Measurements from ENCODE around the gene SMYD3. TPM values are rescaled to one million over a fixed set of nuclear protein-coding genes. Genes with fewer than 3 reads are reported as not detected.
A peak's percentile ranks its signal among the peaks of the same experiment; 100 is the strongest.

The SMYD3 gene
- total and polyA plus RNA-seq, 9 of the 15 experiments (the other 6 are each of a cell fraction or from before 2014, with no cell fraction given) = 128 to 440 (median 197) TPM

DNA sequence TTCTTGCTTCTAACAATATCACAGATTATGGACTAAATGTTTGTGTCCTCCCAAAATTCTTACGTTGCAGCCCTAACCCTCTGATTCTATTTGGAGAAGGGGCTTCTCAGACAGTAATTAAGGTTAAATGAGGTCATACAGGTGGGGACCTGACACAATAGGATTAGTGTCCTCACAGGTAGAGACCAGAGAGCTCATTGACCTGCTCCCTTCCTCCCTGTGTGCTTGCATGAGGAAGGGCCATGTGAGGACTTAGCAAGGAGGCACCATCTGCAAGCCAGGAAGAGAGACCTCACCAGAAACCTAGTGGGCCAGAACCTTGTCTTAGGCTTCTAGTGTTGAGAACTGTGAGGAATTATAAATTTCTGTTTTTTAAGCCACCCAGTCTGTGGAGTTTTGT lies 322.6 kb downstream of the SMYD3 start (continued):
- TF ChIP-seq JUND (IDR thresholded peaks at IDR 0.05; ENCODE audit: borderline replicate concordance, low read depth, low read length) (no peak), JUND (tag; IDR thresholded peaks at IDR 0.05; ENCODE audit: borderline replicate concordance, low read depth, low read length) (0 out of 3 replicates have a peak, but pooled peaks have one; percentile 13), NFIC (IDR thresholded peaks at IDR 0.05) (no peak), RBM39 (optimal IDR thresholded peaks at IDR 0.05; ENCODE audit: low read depth, low read length) (no peak), ZNF699 (CRISPR knock-in tag; IDR thresholded peaks at IDR 0.05; ENCODE audit: insufficient replicate concordance) (no peak), MAFK (IDR thresholded peaks at IDR 0.05; ENCODE audit: low read length) (no peak), WHSC1 (IDR thresholded peaks at IDR 0.05; ENCODE audit: low read length) (peak; percentile 72), MCM7 (IDR thresholded peaks at IDR 0.05) (no peak), POLR3G (IDR thresholded peaks at IDR 0.05; ENCODE audit: extremely low read depth, insufficient read length, insufficient replicate concordance) (no peak), MEIS2 (IDR thresholded peaks at IDR 0.05; ENCODE audit: partially characterized antibody) (no peak), SNAPC5 (CRISPR knock-in tag; IDR thresholded peaks at IDR 0.05) (no peak), ASH1L (IDR thresholded peaks at IDR 0.05; ENCODE audit: borderline replicate concordance, low read depth, partially characterized antibody) (no peak)
- TF ChIP-seq, protein P1, sequence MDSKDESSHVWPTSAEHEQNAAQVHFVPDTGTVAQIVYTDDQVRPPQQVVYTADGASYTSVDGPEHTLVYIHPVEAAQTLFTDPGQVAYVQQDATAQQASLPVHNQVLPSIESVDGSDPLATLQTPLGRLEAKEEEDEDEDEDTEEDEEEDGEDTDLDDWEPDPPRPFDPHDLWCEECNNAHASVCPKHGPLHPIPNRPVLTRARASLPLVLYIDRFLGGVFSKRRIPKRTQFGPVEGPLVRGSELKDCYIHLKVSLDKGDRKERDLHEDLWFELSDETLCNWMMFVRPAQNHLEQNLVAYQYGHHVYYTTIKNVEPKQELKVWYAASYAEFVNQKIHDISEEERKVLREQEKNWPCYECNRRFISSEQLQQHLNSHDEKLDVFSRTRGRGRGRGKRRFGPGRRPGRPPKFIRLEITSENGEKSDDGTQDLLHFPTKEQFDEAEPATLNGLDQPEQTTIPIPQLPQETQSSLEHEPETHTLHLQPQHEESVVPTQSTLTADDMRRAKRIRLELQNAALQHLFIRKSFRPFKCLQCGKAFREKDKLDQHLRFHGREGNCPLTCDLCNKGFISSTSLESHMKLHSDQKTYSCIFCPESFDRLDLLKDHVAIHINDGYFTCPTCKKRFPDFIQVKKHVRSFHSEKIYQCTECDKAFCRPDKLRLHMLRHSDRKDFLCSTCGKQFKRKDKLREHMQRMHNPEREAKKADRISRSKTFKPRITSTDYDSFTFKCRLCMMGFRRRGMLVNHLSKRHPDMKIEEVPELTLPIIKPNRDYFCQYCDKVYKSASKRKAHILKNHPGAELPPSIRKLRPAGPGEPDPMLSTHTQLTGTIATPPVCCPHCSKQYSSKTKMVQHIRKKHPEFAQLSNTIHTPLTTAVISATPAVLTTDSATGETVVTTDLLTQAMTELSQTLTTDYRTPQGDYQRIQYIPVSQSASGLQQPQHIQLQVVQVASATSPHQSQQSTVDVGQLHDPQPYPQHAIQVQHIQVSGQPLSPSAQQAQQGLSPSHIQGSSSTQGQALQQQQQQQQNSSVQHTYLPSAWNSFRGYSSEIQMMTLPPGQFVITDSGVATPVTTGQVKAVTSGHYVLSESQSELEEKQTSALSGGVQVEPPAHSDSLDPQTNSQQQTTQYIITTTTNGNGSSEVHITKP (IDR thresholded peaks at IDR 0.05; ENCODE audit: partially characterized antibody) = peak; percentile 28
- TF ChIP-seq, protein P2, sequence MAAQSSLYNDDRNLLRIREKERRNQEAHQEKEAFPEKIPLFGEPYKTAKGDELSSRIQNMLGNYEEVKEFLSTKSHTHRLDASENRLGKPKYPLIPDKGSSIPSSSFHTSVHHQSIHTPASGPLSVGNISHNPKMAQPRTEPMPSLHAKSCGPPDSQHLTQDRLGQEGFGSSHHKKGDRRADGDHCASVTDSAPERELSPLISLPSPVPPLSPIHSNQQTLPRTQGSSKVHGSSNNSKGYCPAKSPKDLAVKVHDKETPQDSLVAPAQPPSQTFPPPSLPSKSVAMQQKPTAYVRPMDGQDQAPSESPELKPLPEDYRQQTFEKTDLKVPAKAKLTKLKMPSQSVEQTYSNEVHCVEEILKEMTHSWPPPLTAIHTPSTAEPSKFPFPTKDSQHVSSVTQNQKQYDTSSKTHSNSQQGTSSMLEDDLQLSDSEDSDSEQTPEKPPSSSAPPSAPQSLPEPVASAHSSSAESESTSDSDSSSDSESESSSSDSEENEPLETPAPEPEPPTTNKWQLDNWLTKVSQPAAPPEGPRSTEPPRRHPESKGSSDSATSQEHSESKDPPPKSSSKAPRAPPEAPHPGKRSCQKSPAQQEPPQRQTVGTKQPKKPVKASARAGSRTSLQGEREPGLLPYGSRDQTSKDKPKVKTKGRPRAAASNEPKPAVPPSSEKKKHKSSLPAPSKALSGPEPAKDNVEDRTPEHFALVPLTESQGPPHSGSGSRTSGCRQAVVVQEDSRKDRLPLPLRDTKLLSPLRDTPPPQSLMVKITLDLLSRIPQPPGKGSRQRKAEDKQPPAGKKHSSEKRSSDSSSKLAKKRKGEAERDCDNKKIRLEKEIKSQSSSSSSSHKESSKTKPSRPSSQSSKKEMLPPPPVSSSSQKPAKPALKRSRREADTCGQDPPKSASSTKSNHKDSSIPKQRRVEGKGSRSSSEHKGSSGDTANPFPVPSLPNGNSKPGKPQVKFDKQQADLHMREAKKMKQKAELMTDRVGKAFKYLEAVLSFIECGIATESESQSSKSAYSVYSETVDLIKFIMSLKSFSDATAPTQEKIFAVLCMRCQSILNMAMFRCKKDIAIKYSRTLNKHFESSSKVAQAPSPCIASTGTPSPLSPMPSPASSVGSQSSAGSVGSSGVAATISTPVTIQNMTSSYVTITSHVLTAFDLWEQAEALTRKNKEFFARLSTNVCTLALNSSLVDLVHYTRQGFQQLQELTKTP (IDR thresholded peaks at IDR 0.05; ENCODE audit: low read depth in 1 of 2, partially characterized antibody in 2 of 2) = no peak

All from K562 (cell line).